GM21447 (cell line): ENCODE measurements around the gene SMIM35.

Experiments
- ATAC-seq: cut with Tn5 transposase; IDR thresholded peaks from one replicate; pipeline ENCODE4 v1.9.1; 2021; ENCODE audit not compliant: unreplicated experiment

SMIM35 gene

DNA sequence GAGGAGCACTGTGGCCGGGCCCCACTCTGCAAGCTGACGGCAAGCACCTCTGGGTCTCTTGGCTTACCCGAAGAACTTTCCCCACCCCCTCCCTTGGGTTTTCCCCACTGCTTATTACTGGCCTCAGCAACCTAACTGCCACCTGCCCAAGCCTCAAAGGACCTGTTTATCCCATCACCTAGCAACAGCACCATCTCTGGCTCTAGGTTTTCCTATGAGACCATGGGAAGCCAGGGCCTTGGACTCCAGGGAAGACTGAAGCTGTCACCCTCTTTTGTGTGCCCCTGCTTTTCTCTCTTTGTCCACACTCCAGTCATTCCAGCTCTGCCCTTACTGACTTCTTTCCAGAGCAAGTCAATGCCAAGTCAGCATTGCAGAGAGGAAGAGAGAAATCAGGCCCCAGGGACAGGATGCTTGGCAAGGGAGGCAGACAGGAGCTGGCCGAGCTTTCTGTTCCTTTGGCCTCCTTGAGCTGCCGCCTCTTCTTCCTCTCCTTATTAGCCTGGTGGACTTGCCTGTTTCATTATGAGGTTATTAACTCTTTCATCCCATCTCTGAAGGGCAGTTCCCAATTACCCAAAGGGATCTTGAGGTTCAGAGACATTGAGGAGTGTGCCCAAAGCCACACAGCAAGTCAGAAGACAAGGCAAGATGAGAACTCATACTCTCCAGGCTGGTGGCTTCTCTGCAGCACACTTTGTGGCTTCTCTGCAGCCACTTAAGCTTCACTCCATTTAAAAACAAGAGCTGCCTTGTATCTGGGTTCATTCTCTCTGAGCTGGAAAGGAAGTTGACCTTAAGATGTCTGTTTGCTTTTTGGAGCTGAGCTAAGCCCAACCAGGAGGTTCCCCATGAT is at the start of gene SMIM35:
Gene SMIM35, minus strand, starts transcription at position 51 of the 856 bp plus-strand sequence. CDS start 206 bp downstream, outside the sequence.
- ATAC-seq = no peak

DNA sequence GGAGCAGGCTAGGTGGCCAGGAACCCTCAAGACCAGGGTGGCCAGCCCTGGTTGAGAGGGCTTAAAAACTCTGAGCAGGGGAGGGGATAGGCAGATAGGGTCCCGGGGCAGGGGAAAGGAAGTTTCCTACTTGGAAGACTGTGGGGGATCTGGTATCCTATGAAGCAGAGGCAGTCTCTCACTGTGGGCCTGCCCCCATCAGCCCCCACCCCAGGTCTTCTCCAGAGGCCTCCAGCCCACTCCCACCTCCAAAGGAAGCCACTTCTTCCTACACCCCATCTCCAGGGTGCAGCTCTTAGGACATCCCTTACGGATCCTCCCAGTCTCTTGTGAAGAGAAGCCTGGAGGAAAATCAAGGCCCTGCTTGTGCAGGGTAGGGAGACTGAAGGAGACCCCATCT is 49.6 kb upstream of the SMIM35 start:
- no peak for ATAC-seq

- ATAC-seq = no peak
Measured at GRCh38 chr11:118135796-118136165, 49.0 kb upstream of the SMIM35 start.

DNA sequence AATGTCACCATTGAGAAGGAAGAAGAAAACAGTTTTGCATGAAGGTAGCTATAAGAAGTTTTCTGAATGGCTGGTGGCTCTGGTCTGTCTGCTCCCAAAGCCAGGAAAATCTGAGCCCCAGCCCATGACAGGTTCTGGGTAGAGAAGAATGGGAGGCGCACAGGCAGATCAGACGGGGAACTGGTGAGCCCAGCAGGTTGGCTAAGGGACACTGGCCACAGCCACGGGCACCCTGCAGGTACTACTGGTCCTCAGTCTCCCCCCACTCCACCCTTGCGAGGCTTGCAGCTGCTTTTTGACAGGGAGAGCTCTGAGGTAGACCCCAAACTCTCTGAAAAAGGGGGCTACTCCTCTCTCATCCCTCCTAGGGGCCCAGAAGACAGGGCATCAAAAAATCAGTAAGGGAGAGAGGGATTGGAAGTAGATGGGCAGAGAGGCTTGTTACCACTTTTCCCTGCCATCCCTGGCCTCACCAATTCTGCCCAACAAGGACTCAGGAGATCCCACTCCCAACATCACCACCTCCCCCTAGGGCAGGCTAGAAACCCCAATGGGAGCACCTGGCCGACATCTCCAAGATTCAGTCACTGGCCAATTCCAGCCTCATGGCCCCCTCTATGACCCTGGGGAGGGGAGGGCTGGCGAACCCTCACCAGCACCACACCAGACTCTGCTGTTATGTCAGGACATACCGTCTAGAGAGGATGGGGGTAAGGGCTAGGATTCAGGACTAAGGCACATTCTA is 48.5 kb upstream of the SMIM35 start:
- no peak for ATAC-seq

GRCh38 chr11:118133816-118134215 is 47.1 kb upstream of the SMIM35 start:
- ATAC-seq = no peak

DNA sequence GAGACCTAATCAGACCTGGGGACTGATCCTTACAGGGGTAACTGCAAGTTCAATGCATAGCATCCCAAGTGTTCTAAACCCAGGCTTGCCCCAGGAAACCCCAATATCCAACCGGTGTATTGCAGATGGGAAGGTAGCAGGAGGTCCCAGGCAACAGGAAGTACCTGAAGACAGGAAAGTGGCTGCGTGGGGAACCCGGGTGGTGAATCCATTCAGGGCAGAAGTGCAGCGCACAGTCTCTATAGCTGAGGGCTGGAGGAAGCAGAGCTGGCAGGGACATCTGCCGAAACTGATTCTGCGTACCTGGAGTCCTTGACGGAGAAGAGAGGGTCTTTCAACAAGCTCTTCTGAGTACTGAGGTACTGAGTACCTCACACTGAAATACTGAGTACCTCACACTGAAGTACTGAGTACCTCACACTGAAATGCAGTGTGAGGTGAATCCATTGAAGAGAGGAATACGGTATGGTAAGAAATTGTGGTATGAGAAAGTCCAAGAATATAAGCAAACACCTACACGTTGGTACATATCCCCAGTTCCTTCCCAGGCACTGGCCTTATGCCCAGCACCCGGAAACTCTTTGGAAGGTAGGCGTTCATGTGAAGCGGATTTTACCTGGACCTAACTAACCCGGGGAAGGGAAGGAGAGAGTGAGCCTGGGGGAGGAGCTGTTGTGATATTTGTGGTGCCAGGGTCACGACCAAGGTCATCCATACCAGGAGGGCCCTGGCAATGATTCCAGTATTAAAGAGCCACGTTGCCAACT is 45.8 kb upstream of the SMIM35 start:
- ATAC-seq = no peak

- ATAC-seq = no peak
Measured at GRCh38 chr11:118129471-118130172, 42.9 kb upstream of the SMIM35 start.

- no peak for ATAC-seq
Measured at GRCh38 chr11:118128721-118129470, 42.1 kb upstream of the SMIM35 start.

- ATAC-seq = no peak
Measured at GRCh38 chr11:118128310-118128709, 41.5 kb upstream of the SMIM35 start.

GRCh38 chr11:118126082-118126838 is 39.5 kb upstream of the SMIM35 start:
- no peak for ATAC-seq

- no peak for ATAC-seq
Measured at GRCh38 chr11:118124929-118125535, 38.3 kb upstream of the SMIM35 start.

DNA sequence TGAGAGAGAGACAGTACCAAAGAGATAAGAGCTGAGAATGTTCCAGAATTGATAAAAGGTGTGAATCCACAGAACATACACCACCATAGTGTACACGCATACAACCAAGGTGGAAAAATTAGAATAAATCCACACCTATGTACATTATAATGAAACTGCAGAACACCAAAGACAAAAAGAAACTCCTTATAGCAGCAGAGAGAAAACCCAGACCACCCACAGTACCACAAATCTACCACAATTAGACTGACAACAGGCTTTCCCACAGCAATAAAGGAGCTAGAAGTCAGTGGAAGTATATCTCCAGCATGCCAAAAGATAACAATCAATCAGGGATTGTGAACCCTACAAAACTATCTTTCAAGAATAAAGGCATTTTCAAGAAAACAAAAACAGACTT is 34.0 kb upstream of the SMIM35 start:
- no peak for ATAC-seq

GRCh38 chr11:118117790-118118601 is 31.2 kb upstream of the SMIM35 start:
- peak; percentile 59 for ATAC-seq

GRCh38 chr11:118115048-118115447 is 28.3 kb upstream of the SMIM35 start:
- ATAC-seq = no peak

DNA sequence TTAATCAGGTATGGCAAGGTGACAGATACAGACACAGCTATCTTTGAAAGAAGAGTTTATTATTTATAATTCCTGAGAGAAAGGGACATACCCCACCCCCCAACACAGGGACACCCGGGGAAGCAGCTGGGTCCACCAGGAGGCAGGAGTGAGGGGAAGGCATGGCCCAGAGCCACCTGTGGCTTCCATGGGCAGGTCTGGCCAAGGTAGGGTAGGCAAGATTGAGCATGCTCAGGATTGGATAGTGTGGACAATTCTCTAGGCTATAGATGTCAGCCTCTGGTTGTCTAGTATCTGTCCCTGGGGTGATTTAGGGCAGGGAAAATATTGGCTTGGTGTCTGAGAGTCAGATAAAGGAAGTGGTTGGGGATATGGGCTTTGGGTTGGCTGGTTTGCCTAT is 27.5 kb upstream of the SMIM35 start:
- ATAC-seq = no peak

DNA sequence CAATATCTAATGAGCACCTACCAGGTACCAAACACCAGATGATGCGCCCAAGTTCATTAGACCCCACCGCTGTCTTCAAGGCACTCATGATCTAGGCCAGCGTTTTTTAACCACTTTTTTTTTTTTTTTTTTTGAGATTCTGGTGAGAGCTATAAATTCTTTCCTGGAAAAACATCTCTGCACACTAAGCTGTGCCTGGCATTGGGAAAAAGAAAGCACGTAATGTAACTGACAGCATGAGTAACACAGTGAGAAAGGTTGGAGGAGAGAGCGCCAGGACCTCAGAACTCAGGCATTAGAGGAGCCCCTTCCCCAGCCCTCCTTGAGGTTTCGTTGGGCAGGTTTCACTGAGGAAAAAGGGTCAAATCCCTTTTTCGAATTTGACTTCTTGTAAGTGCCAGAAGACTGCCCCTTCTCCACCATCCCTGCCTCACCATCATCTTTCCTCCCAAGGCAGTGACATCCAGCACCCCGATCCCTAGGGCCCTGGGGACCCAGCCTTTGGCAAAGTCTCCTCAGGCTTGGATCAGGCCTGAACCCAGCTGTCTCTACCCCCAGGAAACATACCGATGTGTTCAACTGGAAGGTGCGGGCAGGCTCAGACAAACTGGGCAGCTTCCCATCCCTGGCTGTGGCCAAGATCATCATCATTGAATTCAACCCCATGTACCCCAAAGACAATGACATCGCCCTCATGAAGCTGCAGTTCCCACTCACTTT is 26.1 kb upstream of the SMIM35 start:
- no peak for ATAC-seq

DNA sequence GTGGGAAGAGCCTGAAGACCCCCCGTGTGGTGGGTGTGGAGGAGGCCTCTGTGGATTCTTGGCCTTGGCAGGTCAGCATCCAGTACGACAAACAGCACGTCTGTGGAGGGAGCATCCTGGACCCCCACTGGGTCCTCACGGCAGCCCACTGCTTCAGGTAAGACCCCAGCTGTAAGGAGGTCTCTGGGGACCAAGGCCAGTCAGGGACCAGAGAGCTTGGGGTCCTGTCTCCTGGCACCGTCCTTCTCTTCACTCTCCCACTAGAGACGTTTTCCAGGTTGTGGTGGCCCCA is 24.9 kb upstream of the SMIM35 start:
- no peak for ATAC-seq
